K562 (cell line): ENCODE measurements around the gene SPTBN4. TPM values are rescaled to one million over a fixed set of nuclear protein-coding genes. Genes with fewer than 3 reads are reported as not detected.

ENCODE experiments used
- ATAC-seq: fragments of 200-7000 bp; cut with Tn5 transposase; 3 replicates; pipeline ENCODE4 v1.9.1; 2020; ENCODE audit warnings: moderate library complexity
- BruUV-seq: library from RNA; stranded (reverse); fragments of 400-500 nt; replicated peaks from 2 replicates; lab custom pipeline; 2021; lab: Mats Ljungman, UMichigan
- CTCF ChIA-PET: fragments of 300-600 bp; formaldehyde crosslinking; extraction: SDS; loops from one replicate; lab custom pipeline; 2021; ENCODE audit warnings: low intra/inter-chr PET ratio; lab: Yijun Ruan, JAX
- POLR2A ChIA-PET: fragments of 300-600, 350-650 bp; sonication (Branson Sonifier 250); formaldehyde crosslinking; extraction: SDS; loops from one replicate; lab custom pipeline; 2021; ENCODE audit warnings: antibody characterized with exemption, inconsistent platforms; lab: Yijun Ruan, JAX
- DNase-seq, 4 experiments: peaks; one replicate each; pipeline versions ENCODE4 v3.0.0 to v3.0.0-alpha.2; 2011 to 2018; ENCODE audit warnings: low spot score in 3 of 4, mixed read lengths in 3 of 4; ENCODE audit errors: extremely low read depth in 1 of 4
- FAIRE-seq: peaks from 2 replicates; lab custom pipeline; 2011; peaks lifted over from hg19 to GRCh38; lab: Jason Lieb, UNC
- H2AFZ ChIP-seq: 2 replicates; pipeline ENCODE4 v1.6.0; 2011; ENCODE audit warnings: low read depth, low read length, control low read depth, inconsistent platforms
- H3K27ac ChIP-seq: fragments of 200-600 bp; 3 replicates; pipeline ENCODE4 v1.8.0; 2011; ENCODE audit warnings: low read depth, mild to moderate bottlenecking, control low read depth, inconsistent platforms, low read length, moderate library complexity, mixed read lengths; ENCODE audit errors: extremely low read depth
- H3K27me3 ChIP-seq, 2 experiments: fragments of 300-600 bp in 1 of 2; 2 replicates in 1 of 2; 3 replicates in 1 of 2; pipeline versions ENCODE4 v1.6.0 to v1.8.0; 2011; ENCODE audit warnings: inconsistent platforms in 2 of 2, low read length in 2 of 2, mild to moderate bottlenecking in 1 of 2, mixed read lengths in 1 of 2, moderate library complexity in 1 of 2; ENCODE audit not compliant: control insufficient read depth in 2 of 2, insufficient read depth in 2 of 2
- H3K36me3 ChIP-seq: fragments of 300-600 bp; 3 replicates; pipeline ENCODE4 v1.8.0; 2011; ENCODE audit warnings: mild to moderate bottlenecking, low read length, inconsistent platforms; ENCODE audit not compliant: control insufficient read depth, insufficient read depth
- H3K4me1 ChIP-seq, 2 experiments: fragments of 200-600 bp in 1 of 2; replicated peaks in 1 of 2; 2 replicates in 1 of 2; 3 replicates in 1 of 2; pipeline versions ENCODE4 v1.5.1 to v1.8.0; 2011; ENCODE audit warnings: inconsistent platforms in 2 of 2, low read length in 2 of 2, mild to moderate bottlenecking in 1 of 2, mixed read lengths in 1 of 2, moderate library complexity in 1 of 2; ENCODE audit not compliant: control insufficient read depth in 2 of 2, insufficient read depth in 2 of 2
- H3K4me2 ChIP-seq: 2 replicates; pipeline ENCODE4 v1.6.1; 2011; ENCODE audit warnings: low read length, control low read depth, inconsistent platforms, mixed read lengths; ENCODE audit not compliant: insufficient read depth
- H3K4me3 ChIP-seq: fragments of 200-600 bp; sonication (generic), shearing (Covaris generic); 2 replicates; pipeline ENCODE4 v1.5.1; 2016; ENCODE audit warnings: control low read depth, inconsistent platforms
- H3K79me2 ChIP-seq: fragments of 200-600 bp; 3 replicates; pipeline ENCODE4 v1.8.0; 2011; ENCODE audit warnings: low read length, inconsistent platforms; ENCODE audit not compliant: control insufficient read depth, insufficient read depth
- H3K9ac ChIP-seq, 2 experiments: 2 replicates each; pipeline versions ENCODE4 v1.6.0 to v1.6.1; 2011; ENCODE audit warnings: low read depth in 2 of 2, low read length in 2 of 2, control low read depth in 1 of 2, inconsistent platforms in 1 of 2, mild to moderate bottlenecking in 1 of 2, mixed read lengths in 1 of 2; ENCODE audit not compliant: insufficient read depth in 1 of 2
- H3K9me1 ChIP-seq: one replicate; pipeline ENCODE4 v1.6.0; 2011; ENCODE audit warnings: inconsistent platforms, mild to moderate bottlenecking, low read length, moderate library complexity; ENCODE audit not compliant: control insufficient read depth, insufficient read depth
- H3K9me3 ChIP-seq: replicated peaks from 2 replicates; pipeline ENCODE4 v1.5.1; 2011; ENCODE audit warnings: low read depth, low read length, inconsistent platforms; ENCODE audit not compliant: control insufficient read depth, insufficient read depth
- H4K20me1 ChIP-seq: replicated peaks from 2 replicates; pipeline ENCODE4 v1.6.1; 2011; ENCODE audit warnings: low read length, inconsistent platforms, mixed read lengths; ENCODE audit not compliant: control insufficient read depth, insufficient read depth
- MEF2A ChIP-seq: IDR thresholded peaks from 2 replicates; pipeline ENCODE4 v1.6.1; 2011; ENCODE audit warnings: low read depth, mild to moderate bottlenecking, low read length, moderate library complexity; ENCODE audit not compliant: control insufficient read depth
- PCBP1 ChIP-seq: fragments of 200-400 bp; formaldehyde crosslinking; IDR thresholded peaks from 2 replicates; pipeline ENCODE4 v1.6.1; 2018; ENCODE audit warnings: mild to moderate bottlenecking, low read depth, low read length; ENCODE audit not compliant: poor library complexity, severe bottlenecking
- POLR2G ChIP-seq: fragments of 200-400 bp; formaldehyde crosslinking; IDR thresholded peaks from 2 replicates; pipeline ENCODE4 v1.6.1; 2017; ENCODE audit warnings: low read depth, mild to moderate bottlenecking, antibody characterized with exemption, low read length, moderate library complexity
- RBFOX2 ChIP-seq: fragments of 200-400 bp; formaldehyde crosslinking; IDR thresholded peaks from 2 replicates; pipeline ENCODE4 v1.6.1; 2017; ENCODE audit warnings: low read depth, mild to moderate bottlenecking, low read length, moderate library complexity
- SFPQ ChIP-seq: fragments of 200-400 bp; formaldehyde crosslinking; IDR thresholded peaks from 2 replicates; pipeline ENCODE4 v1.6.1; 2017; ENCODE audit warnings: mild to moderate bottlenecking, low read depth, low read length, moderate library complexity
- WGBS: fragments of 100-300 bp; shearing (Covaris generic); methylation state at CpG from one replicate; pipeline ENCODE4 v1.1.6; 2016; ENCODE audit warnings: low coverage, mixed read lengths; ENCODE audit not compliant: insufficient coverage; ENCODE audit errors: missing lambda C conversion rate; 5-methylcytosine and 5-hydroxymethylcytosine counted together
- in situ Hi-C: fragments of 300-500 bp; cut with MboI; formaldehyde crosslinking; loops from 4 replicates; pipeline ENCODE4 v1.15.0; 2018; ENCODE audit warnings: inconsistent platforms, mixed read lengths
- intact Hi-C: fragments of 100-400 bp; cut with micrococcal nuclease; formaldehyde crosslinking; loops from 2 replicates; pipeline ENCODE4 v1.14.2; 2022
- polyA plus RNA-seq, 8 experiments: library from polyadenylated mRNA; depleted of rRNA in 4 of 8; stranded (reverse) in 5 of 8; unstranded in 3 of 8; fragments of >200 nt; fragmentation: Nextera tagmentation in 2 of 8; fragmentation: Illumina TruSeq in 1 of 8; extraction: Ambion mirVana in 2 of 8; extraction: Trizol in 1 of 8; gene quantifications; 2 replicates each; pipeline versions ENCODE4 v1.2.1 to v1.2.3, GENCODE V29; 2011 to 2014; ENCODE audit warnings: inconsistent platforms in 1 of 8, missing spikeins in 1 of 8
- total RNA-seq, 7 experiments: library from RNA; depleted of rRNA in 6 of 7; stranded (reverse); fragments of >200 nt in 6 of 7; fragmentation: Illumina TruSeq in 2 of 7; extraction: Trizol in 2 of 7; gene quantifications; 2 replicates each; pipeline versions ENCODE4 v1.2.1 to v1.2.3, GENCODE V29; 2011 to 2021; ENCODE audit warnings: low replicate concordance in 1 of 7

SPTBN4 gene
- total and polyA plus RNA-seq, 9 of the 15 experiments (the other 6 are each of a cell fraction or from before 2014, with no cell fraction given): 0.01 to 1.5 (median 0.86) TPM

- Histone ChIP-seq H2AFZ (no peak overlapping the region), H3K9me3 (no peaks in the 10 kb centered on the region), H3K9me1 (no peaks in the 10 kb centered on the region), H3K27me3 (no peaks in the 10 kb centered on the region), H3K9ac (peak overlapping the region in 1 of 2 experiments; percentile 1; a peak in 1 of 4 replicates), H3K4me2 (no peak overlapping the region), H4K20me1 (no peaks in the 10 kb centered on the region), H3K27ac (no peak overlapping the region), H3K4me3 (no peak overlapping the region), H3K79me2 (no peaks in the 10 kb centered on the region), H3K4me1 (peaks cover under 1 to 29% of the 10 kb centered on the region in 2 experiments; a peak in 4 of 5 replicates), H3K36me3 (peaks cover 6% of the 10 kb centered on the region; the same call in 1 of the 3 replicates)
- DNase-seq (no peak), FAIRE-seq (no peak), ATAC-seq (no peak)
- ChIA-PET CTCF (no interaction called here), POLR2A (interaction anchor here (0.6 kb wide), 1 partner anchor 1255 kb away, joined by 3 read pairs; no protein-coding TSS in a partner anchor)
- intact Hi-C loops: no loop called here
- WGBS: 78% methylated on average over 11 of the region's 26 CpGs
- no TSS peak for BruUV-seq
- TF ChIP-seq SFPQ (no peak), POLR2G (peak; percentile 30; the same call in 1 of the 2 replicates), MEF2A (no peak), PCBP1 (peak; percentile 43), RBFOX2 (peak; percentile 55; the same call in 1 of the 2 replicates)
- in situ Hi-C loops: no loop called here
These were observed 123.0 kb downstream of the SPTBN4 start for GRCh38 chr19:40589591-40590429.
